H1 (cell line): ENCODE measurements around the gene AGBL4. TPM values are rescaled to one million over a fixed set of nuclear protein-coding genes. Genes with fewer than 3 reads are reported as not detected.

Experiments
- BCL11A ChIP-seq, 2 experiments: IDR thresholded peaks; one replicate each; pipeline ENCODE4 v1.6.1; 2011; ENCODE audit warnings: low read depth in 2 of 2, low read length in 2 of 2, mild to moderate bottlenecking in 2 of 2
- CHD7 ChIP-seq: fragments of 300-600 bp; sonication (generic); IDR thresholded peaks from 2 replicates; pipeline ENCODE4 v1.7.1; 2012; ENCODE audit warnings: low read length, moderate library complexity, mild to moderate bottlenecking, inconsistent platforms; ENCODE audit not compliant: insufficient replicate concordance
- CTBP2 ChIP-seq: IDR thresholded peaks from 2 replicates; pipeline ENCODE4 v1.7.0; 2011; ENCODE audit warnings: borderline replicate concordance, mild to moderate bottlenecking, moderate library complexity, mixed read lengths, low read length; ENCODE audit not compliant: insufficient read depth, insufficient read length
- RFX5 ChIP-seq: IDR thresholded peaks from 2 replicates; pipeline ENCODE4 v1.6.1; 2011; ENCODE audit warnings: low read depth, low read length, improper control_type of control experiment, borderline replicate concordance
- SP2 ChIP-seq: IDR thresholded peaks from 2 replicates; pipeline ENCODE4 v1.6.1; 2012; ENCODE audit warnings: mild to moderate bottlenecking, low read length, inconsistent platforms
- ZNF274 ChIP-seq: IDR thresholded peaks from 2 replicates; pipeline ENCODE4 v1.7.0; 2012; ENCODE audit warnings: low read length, borderline replicate concordance; ENCODE audit errors: extremely low read depth
- polyA plus RNA-seq, 7 experiments: library from polyadenylated mRNA; depleted of rRNA in 3 of 7; stranded (reverse) in 5 of 7; unstranded in 2 of 7; fragments of >200 nt in 5 of 7; fragments of 200-250 nt in 2 of 7; gene quantifications; 1 replicate in 5 of 7; 2 replicates in 1 of 7; 4 replicates in 1 of 7; pipeline versions ENCODE4 v1.2.1 to v1.2.3, GENCODE V29; 2011 to 2013; ENCODE audit warnings: missing spikeins in 2 of 7, mixed read lengths in 2 of 7
- total RNA-seq: library from RNA; stranded (reverse); fragmentation: NEBNext Ultra II Directional; extraction: Animal tissue kit (Norgen Biotek cat#: 25700); gene quantifications from 2 replicates; pipeline ENCODE4 v1.2.1, GENCODE V29; 2021

AGBL4 gene
- total and polyA plus RNA-seq, 2 of the 8 experiments (the other 6 are each of a cell fraction or from before 2014, with no cell fraction given), result 0.41 to 0.45 TPM

- TF ChIP-seq RFX5 (no peak), CTBP2 (no peak), ZNF274 (no peak), BCL11A (IDR thresholded peaks at IDR 0.05; ENCODE audit: low read depth in 2 of 2, low read length in 2 of 2) (no peak), SP2 (no peak), CHD7 (no peak)
Measured at GRCh38 chr1:48758976-48759375, 1264.8 kb downstream of the AGBL4 start (continued).
